ENCODE results near the gene STRBP.

DNA sequence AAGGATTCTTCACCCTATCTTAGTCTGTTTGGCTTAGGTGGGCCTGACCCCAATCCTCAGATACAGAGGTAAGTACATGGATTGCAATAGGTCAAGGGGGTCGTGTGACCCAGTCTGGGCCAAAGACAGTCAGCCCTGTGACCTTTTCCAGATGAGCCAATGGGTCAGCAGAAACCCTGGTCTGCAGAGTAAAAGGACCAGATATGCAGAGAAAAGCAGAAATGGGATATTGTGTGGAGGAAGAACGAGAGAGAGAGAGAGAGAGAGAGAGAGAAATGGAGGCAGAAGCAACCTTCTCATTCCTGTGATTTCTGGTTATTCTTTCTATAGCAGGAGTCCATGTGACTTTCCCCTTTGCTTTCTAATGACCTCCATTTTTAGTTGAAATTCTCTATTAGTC lies 47.2 kb upstream of the STRBP start:
- TF ChIP-seq POLR2AphosphoS5 (IDR thresholded peaks at IDR 0.05; ENCODE audit: insufficient read depth in 1 of 2, low read depth in 1 of 2): no peak
- TF ChIP-seq, protein P1, sequence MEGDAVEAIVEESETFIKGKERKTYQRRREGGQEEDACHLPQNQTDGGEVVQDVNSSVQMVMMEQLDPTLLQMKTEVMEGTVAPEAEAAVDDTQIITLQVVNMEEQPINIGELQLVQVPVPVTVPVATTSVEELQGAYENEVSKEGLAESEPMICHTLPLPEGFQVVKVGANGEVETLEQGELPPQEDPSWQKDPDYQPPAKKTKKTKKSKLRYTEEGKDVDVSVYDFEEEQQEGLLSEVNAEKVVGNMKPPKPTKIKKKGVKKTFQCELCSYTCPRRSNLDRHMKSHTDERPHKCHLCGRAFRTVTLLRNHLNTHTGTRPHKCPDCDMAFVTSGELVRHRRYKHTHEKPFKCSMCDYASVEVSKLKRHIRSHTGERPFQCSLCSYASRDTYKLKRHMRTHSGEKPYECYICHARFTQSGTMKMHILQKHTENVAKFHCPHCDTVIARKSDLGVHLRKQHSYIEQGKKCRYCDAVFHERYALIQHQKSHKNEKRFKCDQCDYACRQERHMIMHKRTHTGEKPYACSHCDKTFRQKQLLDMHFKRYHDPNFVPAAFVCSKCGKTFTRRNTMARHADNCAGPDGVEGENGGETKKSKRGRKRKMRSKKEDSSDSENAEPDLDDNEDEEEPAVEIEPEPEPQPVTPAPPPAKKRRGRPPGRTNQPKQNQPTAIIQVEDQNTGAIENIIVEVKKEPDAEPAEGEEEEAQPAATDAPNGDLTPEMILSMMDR (IDR thresholded peaks at IDR 0.05): no peak
